IPS-18c (cell line): Measurements from ENCODE around the gene HOXD8.

Source experiments
- H3K4me3 ChIP-seq: 2 replicates; pipeline ENCODE4 v1.7.0; 2013; ENCODE audit warnings: low read depth, mild to moderate bottlenecking, low read length, moderate library complexity; ENCODE audit not compliant: insufficient read depth
- H3K9me3 ChIP-seq: one replicate; pipeline ENCODE4 v1.6.1; 2013; ENCODE audit warnings: mild to moderate bottlenecking, low read length, moderate library complexity; ENCODE audit not compliant: control insufficient read depth, insufficient read depth

The HOXD8 gene

GRCh38 chr2:176128982-176129796 lies at the start of gene HOXD8:
Gene HOXD8 (plus strand): TSS chr2:176129705. CDS start chr2:176130367, 662 bp downstream.
- H3K4me3 ChIP-seq: peak within 1 kb of the TSS; percentile 15; the same call in 1 of the 2 replicates
- no peaks in the 10 kb centered on the region for H3K9me3 ChIP-seq

GRCh38 chr2:176079831-176080539 lies 49.5 kb upstream of the HOXD8 start:
- peaks cover 7% of the 10 kb centered on the region for H3K9me3 ChIP-seq
- H3K4me3 ChIP-seq: peak overlapping the region; percentile 1; the same call in 1 of the 2 replicates

GRCh38 chr2:176080540-176081375 lies 48.7 kb upstream of the HOXD8 start:
- H3K4me3 ChIP-seq: peak overlapping the region; percentile 31; the same call in 1 of the 2 replicates
- peaks cover 7% of the 10 kb centered on the region for H3K9me3 ChIP-seq

- H3K9me3 ChIP-seq: peaks cover 7% of the 10 kb centered on the region
- H3K4me3 ChIP-seq: peak overlapping the region; percentile 31; the same call in 1 of the 2 replicates
These were observed 48.1 kb upstream of the HOXD8 start for GRCh38 chr2:176081376-176081836.

- Histone ChIP-seq H3K4me3 (no peak overlapping the region), H3K9me3 (peaks cover 7% of the 10 kb centered on the region)
These were observed 47.5 kb upstream of the HOXD8 start for GRCh38 chr2:176081837-176082524.

- H3K9me3 ChIP-seq: peaks cover 7% of the 10 kb centered on the region
- no peak overlapping the region for H3K4me3 ChIP-seq
These were observed 47.0 kb upstream of the HOXD8 start for GRCh38 chr2:176082525-176082823.

- H3K9me3 ChIP-seq: peaks cover 7% of the 10 kb centered on the region
- H3K4me3 ChIP-seq: no peak overlapping the region
These were observed 46.4 kb upstream of the HOXD8 start for GRCh38 chr2:176082824-176083751.

GRCh38 chr2:176083796-176084261 lies 45.7 kb upstream of the HOXD8 start, which contains the start of gene EVX2:
Gene EVX2 (minus strand): TSS chr2:176083962. CDS start chr2:176083776, 186 bp downstream.
- Histone ChIP-seq H3K9me3 (peaks cover 7% of the 10 kb centered on the region), H3K4me3 (no peak within 1 kb of the TSS)

GRCh38 chr2:176084611-176085119 lies 44.8 kb upstream of the HOXD8 start:
- H3K9me3 ChIP-seq: peaks cover 5% of the 10 kb centered on the region
- no peak overlapping the region for H3K4me3 ChIP-seq

- Histone ChIP-seq H3K9me3 (peaks cover 4% of the 10 kb centered on the region), H3K4me3 (no peak overlapping the region)
These were observed 44.3 kb upstream of the HOXD8 start for GRCh38 chr2:176085120-176085788.

- H3K4me3 ChIP-seq: no peak overlapping the region
- H3K9me3 ChIP-seq: peaks cover 4% of the 10 kb centered on the region
These were observed 43.4 kb upstream of the HOXD8 start for GRCh38 chr2:176085861-176086771.

- H3K4me3 ChIP-seq: peak overlapping the region; percentile 26; the same call in 1 of the 2 replicates
These were observed 42.0 kb upstream of the HOXD8 start for GRCh38 chr2:176087330-176088047.

GRCh38 chr2:176088048-176088936 lies 41.2 kb upstream of the HOXD8 start:
- H3K4me3 ChIP-seq: peak overlapping the region; percentile 26

More at GRCh38 chr2:176087330-176088047, 42.0 kb upstream of the HOXD8 start:
- peaks cover 2% of the 10 kb centered on the region for H3K9me3 ChIP-seq

More at GRCh38 chr2:176088048-176088936, 41.2 kb upstream of the HOXD8 start:
- peaks cover 2% of the 10 kb centered on the region for H3K9me3 ChIP-seq
